K562 (cell line): ENCODE measurements around the gene ZNF429. TPM values are rescaled to one million over a fixed set of nuclear protein-coding genes. Genes with fewer than 3 reads are reported as not detected.
A peak's percentile ranks its signal among the peaks of the same experiment; 100 is the strongest.

Experiments used
- ATF1 ChIP-seq, 2 experiments: fragments of 450-650 bp in 1 of 2; IDR thresholded peaks; 2 replicates each; pipeline ENCODE4 v1.6.1; 2016; ENCODE audit warnings: missing compliant biosample characterization in 1 of 2, missing genetic modification characterization in 1 of 2
- BACH1 ChIP-seq: fragments of 200-800 bp; sonication (Bioruptor generic); IDR thresholded peaks from 2 replicates; pipeline ENCODE4 v1.6.1; 2016; ENCODE audit warnings: missing genetic modification characterization, missing compliant biosample characterization
- FOSL1 ChIP-seq: fragments of 200-800 bp; sonication (Bioruptor generic); conservative IDR thresholded peaks from 2 replicates; pipeline ENCODE4 v1.6.1; 2016; ENCODE audit warnings: missing genetic modification characterization, missing compliant biosample characterization
- IRF2 ChIP-seq: sonication (generic); formaldehyde crosslinking; IDR thresholded peaks from 2 replicates; pipeline ENCODE4 v1.8.1; 2022; ENCODE audit warnings: mild to moderate bottlenecking, missing genetic modification reagents
- MGA ChIP-seq: fragments of 450-650 bp; IDR thresholded peaks from 2 replicates; pipeline ENCODE4 v1.6.1; 2016; ENCODE audit warnings: mild to moderate bottlenecking, moderate library complexity
- NELFE ChIP-seq: IDR thresholded peaks from 2 replicates; pipeline ENCODE4 v1.6.1; 2011; ENCODE audit warnings: mild to moderate bottlenecking; ENCODE audit not compliant: insufficient read depth, insufficient read length
- ZNF431 ChIP-seq: sonication (generic); formaldehyde crosslinking; IDR thresholded peaks from 2 replicates; pipeline ENCODE4 v1.8.0; 2022; ENCODE audit warnings: mild to moderate bottlenecking, missing genetic modification reagents
- polyA plus RNA-seq, 8 experiments: library from polyadenylated mRNA; depleted of rRNA in 4 of 8; stranded (reverse) in 5 of 8; unstranded in 3 of 8; fragments of >200 nt; fragmentation: Nextera tagmentation in 2 of 8; fragmentation: Illumina TruSeq in 1 of 8; extraction: Ambion mirVana in 2 of 8; extraction: Trizol in 1 of 8; gene quantifications; 2 replicates each; pipeline versions ENCODE4 v1.2.1 to v1.2.3, GENCODE V29; 2011 to 2014; ENCODE audit warnings: inconsistent platforms in 1 of 8, missing spikeins in 1 of 8
- total RNA-seq, 7 experiments: library from RNA; depleted of rRNA in 6 of 7; stranded (reverse); fragments of >200 nt in 6 of 7; fragmentation: Illumina TruSeq in 2 of 7; extraction: Trizol in 2 of 7; gene quantifications; 2 replicates each; pipeline versions ENCODE4 v1.2.1 to v1.2.3, GENCODE V29; 2011 to 2021; ENCODE audit warnings: low replicate concordance in 1 of 7
- TF ChIP-seq, protein P1 (sequence below): sonication (generic); formaldehyde crosslinking; IDR thresholded peaks from 2 replicates; pipeline ENCODE4 v1.8.0; 2022; ENCODE audit warnings: mild to moderate bottlenecking, missing genetic modification reagents
- TF ChIP-seq, protein P2 (sequence below): fragments of 250-450 bp; sonication (Bioruptor Pico); IDR thresholded peaks from 2 replicates; pipeline ENCODE4 v1.5.0; 2021

Gene ZNF429
- total and polyA plus RNA-seq, 9 of the 15 experiments (the other 6 are each of a cell fraction or from before 2014, with no cell fraction given) = 11.4 to 24.5 (median 16.3) TPM

GRCh38 chr19:21588065-21588601, 82.7 kb downstream of the ZNF429 start (continued):
- 0 out of 2 replicates have a peak, but pooled peaks have one; percentile 21 for TF ChIP-seq MGA
- no peak for TF ChIP-seq FOSL1 (tag)
- TF ChIP-seq, protein P1, sequence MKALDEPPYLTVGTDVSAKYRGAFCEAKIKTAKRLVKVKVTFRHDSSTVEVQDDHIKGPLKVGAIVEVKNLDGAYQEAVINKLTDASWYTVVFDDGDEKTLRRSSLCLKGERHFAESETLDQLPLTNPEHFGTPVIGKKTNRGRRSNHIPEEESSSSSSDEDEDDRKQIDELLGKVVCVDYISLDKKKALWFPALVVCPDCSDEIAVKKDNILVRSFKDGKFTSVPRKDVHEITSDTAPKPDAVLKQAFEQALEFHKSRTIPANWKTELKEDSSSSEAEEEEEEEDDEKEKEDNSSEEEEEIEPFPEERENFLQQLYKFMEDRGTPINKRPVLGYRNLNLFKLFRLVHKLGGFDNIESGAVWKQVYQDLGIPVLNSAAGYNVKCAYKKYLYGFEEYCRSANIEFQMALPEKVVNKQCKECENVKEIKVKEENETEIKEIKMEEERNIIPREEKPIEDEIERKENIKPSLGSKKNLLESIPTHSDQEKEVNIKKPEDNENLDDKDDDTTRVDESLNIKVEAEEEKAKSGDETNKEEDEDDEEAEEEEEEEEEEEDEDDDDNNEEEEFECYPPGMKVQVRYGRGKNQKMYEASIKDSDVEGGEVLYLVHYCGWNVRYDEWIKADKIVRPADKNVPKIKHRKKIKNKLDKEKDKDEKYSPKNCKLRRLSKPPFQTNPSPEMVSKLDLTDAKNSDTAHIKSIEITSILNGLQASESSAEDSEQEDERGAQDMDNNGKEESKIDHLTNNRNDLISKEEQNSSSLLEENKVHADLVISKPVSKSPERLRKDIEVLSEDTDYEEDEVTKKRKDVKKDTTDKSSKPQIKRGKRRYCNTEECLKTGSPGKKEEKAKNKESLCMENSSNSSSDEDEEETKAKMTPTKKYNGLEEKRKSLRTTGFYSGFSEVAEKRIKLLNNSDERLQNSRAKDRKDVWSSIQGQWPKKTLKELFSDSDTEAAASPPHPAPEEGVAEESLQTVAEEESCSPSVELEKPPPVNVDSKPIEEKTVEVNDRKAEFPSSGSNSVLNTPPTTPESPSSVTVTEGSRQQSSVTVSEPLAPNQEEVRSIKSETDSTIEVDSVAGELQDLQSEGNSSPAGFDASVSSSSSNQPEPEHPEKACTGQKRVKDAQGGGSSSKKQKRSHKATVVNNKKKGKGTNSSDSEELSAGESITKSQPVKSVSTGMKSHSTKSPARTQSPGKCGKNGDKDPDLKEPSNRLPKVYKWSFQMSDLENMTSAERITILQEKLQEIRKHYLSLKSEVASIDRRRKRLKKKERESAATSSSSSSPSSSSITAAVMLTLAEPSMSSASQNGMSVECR = no peak
- no peak for TF ChIP-seq NELFE
- TF ChIP-seq ATF1 (CRISPR knock-in tag; IDR thresholded peaks at IDR 0.05) = no peak
- TF ChIP-seq ATF1 (tag; IDR thresholded peaks at IDR 0.05) = no peak
- TF ChIP-seq IRF2 (CRISPR knock-in tag) = 0 out of 2 replicates have a peak, but pooled peaks have one; percentile 25
- TF ChIP-seq BACH1 (tag) = no peak
- TF ChIP-seq ZNF431 (CRISPR knock-in tag) = no peak
- TF ChIP-seq, protein P2, sequence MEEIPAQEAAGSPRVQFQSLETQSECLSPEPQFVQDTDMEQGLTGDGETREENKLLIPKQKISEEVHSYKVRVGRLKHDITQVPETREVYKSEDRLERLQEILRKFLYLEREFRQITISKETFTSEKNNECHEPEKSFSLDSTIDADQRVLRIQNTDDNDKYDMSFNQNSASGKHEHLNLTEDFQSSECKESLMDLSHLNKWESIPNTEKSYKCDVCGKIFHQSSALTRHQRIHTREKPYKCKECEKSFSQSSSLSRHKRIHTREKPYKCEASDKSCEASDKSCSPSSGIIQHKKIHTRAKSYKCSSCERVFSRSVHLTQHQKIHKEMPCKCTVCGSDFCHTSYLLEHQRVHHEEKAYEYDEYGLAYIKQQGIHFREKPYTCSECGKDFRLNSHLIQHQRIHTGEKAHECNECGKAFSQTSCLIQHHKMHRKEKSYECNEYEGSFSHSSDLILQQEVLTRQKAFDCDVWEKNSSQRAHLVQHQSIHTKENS = no peak
